ENCODE results near the gene HMG20A.

The HMG20A gene

DNA sequence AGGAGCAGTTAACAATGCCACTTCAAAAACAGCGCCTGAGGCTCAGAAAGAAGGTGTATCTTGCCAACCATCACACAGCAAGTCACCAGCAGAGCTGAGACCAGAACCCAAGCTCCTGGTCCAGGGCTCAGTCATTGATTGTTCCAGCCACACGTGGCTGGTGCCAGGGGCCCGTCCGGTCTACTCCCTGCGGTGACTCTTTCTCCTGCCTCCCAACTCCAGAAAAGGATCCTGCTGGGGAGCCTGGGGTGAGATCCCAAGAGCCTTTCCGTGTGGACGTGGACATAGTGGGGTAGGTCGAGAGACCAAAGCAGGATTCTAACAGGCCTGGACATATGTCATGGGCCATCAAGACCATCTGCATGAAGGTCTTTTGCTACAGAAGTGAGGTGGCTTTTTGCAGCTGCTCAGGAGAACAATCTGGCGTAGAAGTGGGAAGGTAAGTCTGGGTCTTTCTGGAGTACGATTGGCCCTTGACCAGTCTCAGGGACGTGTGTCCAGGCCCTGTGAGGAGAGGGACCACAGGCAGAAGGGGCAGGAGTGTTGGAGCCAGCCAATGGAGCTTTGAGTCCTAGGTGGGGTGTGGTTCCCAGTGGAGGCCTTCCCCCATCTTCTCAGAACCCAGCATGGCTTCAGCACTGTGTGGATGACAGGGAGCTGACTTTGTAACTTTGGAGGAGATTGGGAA is 105.4 kb downstream of the HMG20A start:
- DNase-seq: no peak

DNA sequence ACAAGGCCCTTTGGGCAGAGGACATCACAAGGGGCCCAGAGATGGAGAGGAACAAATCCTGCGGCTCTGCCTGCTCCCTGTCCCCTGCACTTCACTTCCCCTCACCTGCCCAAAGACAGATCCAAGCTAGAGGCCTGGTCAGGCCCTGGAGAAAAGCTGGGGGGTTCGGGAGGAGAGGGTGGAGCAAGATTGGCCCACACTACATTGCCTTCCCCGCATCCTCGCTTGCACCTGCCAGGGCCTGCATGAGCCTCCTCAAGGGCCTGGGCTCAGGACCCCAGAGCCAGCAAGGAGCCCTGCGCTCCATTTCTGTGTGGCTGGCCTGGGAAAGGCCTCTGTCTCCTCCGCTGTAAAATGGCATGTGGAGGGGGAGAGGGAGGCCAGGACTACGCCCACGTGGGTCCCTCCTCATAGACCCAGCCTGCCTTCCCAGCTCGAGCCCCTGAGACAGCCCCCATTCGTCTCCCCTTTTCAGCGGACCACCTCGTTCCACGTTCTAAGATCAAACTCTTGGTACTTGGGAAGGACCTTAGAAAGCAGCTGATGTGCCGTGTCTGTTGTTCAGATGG is 106.0 kb downstream of the HMG20A start:
- no peak for DNase-seq

GRCh38 chr15:77527164-77527778 is 106.6 kb downstream of the HMG20A start:
- no peak for DNase-seq

- DNase-seq: no peak
Observed at GRCh38 chr15:77527831-77528231, 107.1 kb downstream of the HMG20A start.

DNA sequence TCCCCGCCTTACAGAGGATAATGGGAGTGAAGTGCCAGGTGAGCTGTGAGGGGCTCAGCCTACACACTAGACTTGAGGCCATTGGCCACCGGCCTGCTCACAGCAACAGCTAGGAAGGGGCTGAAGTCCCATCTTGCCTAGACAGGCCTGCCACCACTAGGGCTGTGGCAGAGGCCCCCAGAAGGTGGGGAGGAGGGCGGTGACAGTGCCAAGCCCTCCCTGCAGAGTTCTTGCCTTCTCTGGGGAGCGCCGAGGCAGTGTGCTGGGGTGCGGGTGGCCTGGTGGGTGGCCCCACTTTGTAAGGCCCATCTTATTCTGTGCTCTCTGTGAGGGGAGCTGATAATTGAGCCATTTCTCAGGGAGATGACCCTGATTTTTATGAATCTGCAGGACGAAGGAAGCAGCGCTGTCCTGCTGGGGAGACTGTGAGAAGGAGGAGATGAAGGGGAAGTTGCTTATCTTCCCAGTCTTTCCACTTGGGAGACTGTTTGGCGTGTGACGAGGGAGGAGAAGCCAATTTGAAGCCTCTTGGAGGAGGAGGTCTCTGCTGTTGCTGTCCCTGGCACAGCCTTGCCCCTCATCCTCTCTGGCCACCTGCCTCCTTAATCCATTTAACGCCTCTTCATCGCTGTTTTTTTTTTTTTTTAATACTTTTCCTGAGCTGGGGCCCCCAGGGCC is 107.7 kb downstream of the HMG20A start:
- DNase-seq: no peak

DNA sequence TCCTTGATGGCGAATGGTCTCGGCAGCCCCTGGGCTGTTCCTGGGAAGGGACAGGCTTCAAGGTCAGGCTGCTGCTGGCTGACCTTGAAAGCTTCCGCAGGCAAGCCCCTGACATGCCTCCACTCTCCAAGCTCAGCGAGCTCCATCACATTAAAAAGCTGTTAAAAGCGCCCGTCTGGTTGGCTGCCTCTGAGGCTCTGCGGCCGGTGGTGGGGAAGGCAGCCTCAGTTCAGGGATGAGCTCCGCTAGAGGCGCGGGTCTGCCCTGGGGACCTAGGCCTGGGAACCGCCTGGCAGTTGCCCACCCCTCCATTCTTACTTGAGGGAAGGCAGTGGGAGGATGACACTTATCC is 108.3 kb downstream of the HMG20A start:
- DNase-seq: no peak

GRCh38 chr15:77529394-77530159 is 108.9 kb downstream of the HMG20A start:
- no peak for DNase-seq

GRCh38 chr15:77530576-77530975 is 109.9 kb downstream of the HMG20A start:
- no peak for DNase-seq

DNA sequence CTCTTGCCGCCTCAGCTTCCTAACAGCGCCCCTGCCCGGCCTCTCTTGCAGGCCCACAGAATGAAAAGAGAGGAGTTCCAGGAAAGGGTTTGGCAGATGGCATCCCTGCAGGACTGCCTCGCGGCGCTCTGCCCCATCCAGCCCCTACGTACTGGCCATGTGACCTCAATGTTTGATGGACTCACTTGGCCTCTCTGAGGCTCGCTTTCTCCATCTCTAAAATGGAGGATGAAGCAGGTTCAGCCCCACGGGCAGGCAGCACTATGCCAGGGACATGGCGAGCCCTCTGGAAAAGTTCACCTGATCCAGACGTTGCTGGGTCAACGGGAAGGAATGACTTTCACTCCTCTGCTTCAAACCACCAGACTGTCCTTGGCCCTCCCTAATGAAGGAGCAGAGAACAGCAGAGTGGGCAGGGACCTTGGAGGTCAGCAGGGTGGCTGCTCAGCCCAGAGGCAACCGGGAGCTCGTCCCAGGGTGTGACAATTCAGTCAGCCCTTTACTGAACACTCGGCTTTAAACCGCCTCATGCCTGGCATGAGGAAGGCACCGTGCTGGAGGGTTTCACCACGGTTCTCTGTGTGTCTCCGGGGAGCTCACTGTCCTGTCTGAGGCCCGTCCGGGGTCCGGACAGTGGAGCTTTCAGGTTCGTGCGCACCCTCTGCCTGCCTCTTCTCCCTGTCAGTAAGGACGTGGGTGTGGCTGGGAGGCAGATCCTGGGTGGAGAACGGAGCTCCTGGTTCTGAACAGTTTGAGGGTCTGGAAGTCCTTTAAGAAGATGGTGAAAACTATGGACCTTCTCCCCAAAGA is 110.7 kb downstream of the HMG20A start:
- no peak for DNase-seq

DNA sequence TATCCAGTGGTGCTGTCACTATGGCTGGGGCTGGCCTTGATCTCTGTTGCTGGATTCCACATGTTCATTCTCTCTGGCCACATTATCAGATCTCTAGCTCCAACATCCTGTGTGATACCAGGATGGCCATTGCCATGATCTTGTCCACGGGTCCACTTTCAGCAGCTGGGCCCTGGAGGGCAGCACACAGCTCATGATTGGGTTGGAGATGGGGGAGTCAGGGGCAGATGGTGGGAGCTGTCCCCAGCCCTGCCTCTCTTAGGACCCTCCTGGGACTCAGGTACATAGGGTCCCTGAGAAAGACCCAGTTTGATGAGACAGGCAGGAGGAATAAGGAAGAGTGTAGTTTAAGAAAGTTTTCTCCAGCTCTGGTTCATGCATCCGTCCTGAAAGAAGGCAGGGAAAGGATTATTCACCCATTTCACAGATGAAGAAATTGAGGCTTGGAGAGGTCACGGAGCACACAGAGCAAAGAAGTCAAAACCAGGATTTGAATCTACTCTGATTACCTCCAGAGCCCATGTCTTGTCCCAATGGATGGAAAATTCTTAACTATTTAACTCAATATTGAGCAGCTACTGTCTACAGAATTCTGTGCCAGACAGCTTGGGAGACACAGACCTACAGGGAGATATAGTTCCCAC is 111.5 kb downstream of the HMG20A start:
- DNase-seq: no peak

GRCh38 chr15:77532846-77533245 is 112.2 kb downstream of the HMG20A start:
- no peak for DNase-seq

GRCh38 chr15:77533578-77534430 is 113.1 kb downstream of the HMG20A start:
- no peak for DNase-seq

Measured in suppressor macrophage treated with lipopolysaccharide for 4 hours (primary cell).